Large intestine (tissue), 3 donors: ENCODE measurements around the gene HSF2BP. TPM values are rescaled to one million over a fixed set of nuclear protein-coding genes. Genes with fewer than 3 reads are reported as not detected.
"Not testable (repeated sequence)": the region's sequence is repeated elsewhere in the genome, so short reads cannot be mapped to it uniquely, and the experiment has no call there.

Experiments
- DNase-seq, 2 donors: peaks; one replicate each; pipeline versions ENCODE4 v3.0.0 to v3.0.0-alpha.2; 2013
- H3K27ac ChIP-seq: one replicate; pipeline ENCODE4 v1.5.1; 2013; ENCODE audit warnings: low read length
- H3K27me3 ChIP-seq: 2 replicates; pipeline ENCODE4 v1.6.1; 2013; ENCODE audit warnings: low read length; ENCODE audit not compliant: control insufficient read depth, insufficient read depth
- H3K36me3 ChIP-seq: 2 replicates; pipeline ENCODE4 v1.6.1; 2013; ENCODE audit warnings: low read length; ENCODE audit not compliant: control insufficient read depth, insufficient read depth
- H3K4me1 ChIP-seq: one replicate; pipeline ENCODE4 v1.6.1; 2013; ENCODE audit warnings: low read length; ENCODE audit not compliant: control insufficient read depth, insufficient read depth
- H3K4me3 ChIP-seq: one replicate; pipeline ENCODE4 v1.5.1; 2013; ENCODE audit warnings: low read length
- H3K9me3 ChIP-seq: one replicate; pipeline ENCODE4 v1.6.1; 2013; ENCODE audit warnings: mild to moderate bottlenecking, low read depth, low read length, moderate library complexity; ENCODE audit not compliant: control insufficient read depth
- WGBS: methylation state at CpG from one replicate; pipeline ENCODE4 v1.1.5; 2013; ENCODE audit warnings: low lambda C conversion rate; ENCODE audit not compliant: insufficient coverage; 5-methylcytosine and 5-hydroxymethylcytosine counted together
- polyA plus RNA-seq: library from polyadenylated mRNA; unstranded; fragments of 120-200 nt; gene quantifications from one replicate; pipeline ENCODE4 v1.2.1, GENCODE V29; 2013

Gene HSF2BP
- polyA plus RNA-seq, 1 donor, result 0.66 TPM

- no CpG with 5 or more reads among the region's 6 CpGs for WGBS
- H3K27ac ChIP-seq, H3K27me3 ChIP-seq, H3K4me3 ChIP-seq, DNase-seq, H3K36me3 ChIP-seq, H3K4me1 ChIP-seq, H3K9me3 ChIP-seq: not testable (repeated sequence)
Observed at GRCh38 chr21:43517701-43518100, 141.6 kb downstream of the HSF2BP start.

DNA sequence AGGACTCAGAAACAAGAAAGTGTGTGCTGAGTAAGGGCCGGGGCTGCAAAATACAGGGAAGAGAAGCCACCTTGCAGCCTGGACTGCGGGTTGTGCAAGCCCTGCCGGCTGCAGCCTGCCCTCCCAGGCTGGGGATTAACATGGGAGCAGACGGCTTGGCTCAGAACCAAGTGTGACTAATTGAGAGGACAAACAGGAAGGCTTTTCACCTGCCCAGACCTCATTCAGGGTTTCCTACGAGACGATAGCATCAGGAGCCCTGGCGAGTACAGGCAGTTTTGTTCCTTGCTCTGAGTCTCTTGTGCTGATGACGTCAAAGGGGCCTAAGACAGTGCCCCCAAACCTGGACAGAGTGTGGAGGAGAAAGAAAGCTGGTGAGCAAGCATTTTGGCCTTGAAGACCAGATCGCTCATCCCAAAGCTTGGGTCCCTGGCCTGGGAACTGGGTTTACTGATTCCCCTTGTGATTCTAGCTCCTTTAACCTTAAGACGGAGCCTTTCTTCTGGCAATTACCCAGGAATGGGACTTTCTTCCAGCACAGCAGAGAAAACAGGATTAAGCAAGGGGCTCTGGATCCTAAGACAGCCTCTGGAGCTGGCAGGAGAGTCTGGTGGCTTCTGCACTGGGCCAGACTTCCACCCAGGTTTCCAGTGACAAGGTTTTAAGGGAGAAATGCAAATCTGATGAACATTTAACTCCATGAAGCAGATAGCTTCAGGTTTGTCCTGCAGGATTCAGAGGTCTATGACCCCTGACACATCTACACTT lies 142.2 kb downstream of the HSF2BP start:
- not testable (repeated sequence) for DNase-seq, H3K9me3 ChIP-seq, H3K27me3 ChIP-seq, H3K36me3 ChIP-seq, H3K4me3 ChIP-seq, H3K4me1 ChIP-seq, H3K27ac ChIP-seq
- no CpG with 5 or more reads among the region's 10 CpGs for WGBS

- DNase-seq, H3K27ac ChIP-seq, H3K36me3 ChIP-seq, H3K27me3 ChIP-seq, H3K4me3 ChIP-seq, H3K9me3 ChIP-seq, H3K4me1 ChIP-seq: not testable (repeated sequence)
- no CpG with 5 or more reads among the region's 4 CpGs for WGBS
Observed at GRCh38 chr21:43516295-43516847, 142.9 kb downstream of the HSF2BP start.

DNA sequence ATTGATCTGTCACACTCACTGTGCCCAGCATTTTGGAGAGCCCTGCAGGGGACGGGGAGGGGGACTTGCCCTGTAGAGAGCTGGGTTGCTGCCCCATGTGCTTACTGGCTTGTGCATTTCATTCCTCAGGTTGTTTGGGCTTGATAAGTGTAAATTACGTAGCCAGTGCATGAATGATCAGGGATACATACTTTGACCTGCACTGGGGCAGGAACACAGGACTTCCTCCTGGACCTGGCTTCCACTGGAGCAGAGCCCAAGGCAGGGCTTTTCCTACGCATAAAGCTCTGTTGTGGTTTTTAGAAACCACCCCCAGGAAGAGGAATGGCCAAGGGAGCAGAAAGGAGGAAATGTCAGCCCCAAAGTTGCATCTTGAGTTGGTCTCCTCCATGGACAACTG lies 144.5 kb downstream of the HSF2BP start:
- not testable (repeated sequence) for H3K27me3 ChIP-seq, H3K9me3 ChIP-seq, H3K4me1 ChIP-seq, H3K36me3 ChIP-seq, DNase-seq, H3K27ac ChIP-seq, H3K4me3 ChIP-seq
- no CpG with 5 or more reads among the region's 3 CpGs for WGBS

- H3K4me1 ChIP-seq, H3K9me3 ChIP-seq, H3K27ac ChIP-seq, H3K36me3 ChIP-seq, DNase-seq, H3K27me3 ChIP-seq, H3K4me3 ChIP-seq: not testable (repeated sequence)
- WGBS, result no CpG with 5 or more reads among the region's 3 CpGs
Observed at GRCh38 chr21:43513023-43513422, 146.3 kb downstream of the HSF2BP start.

GRCh38 chr21:43511209-43511608 lies 148.1 kb downstream of the HSF2BP start:
- not testable (repeated sequence) for DNase-seq, H3K27ac ChIP-seq, H3K36me3 ChIP-seq, H3K9me3 ChIP-seq, H3K4me3 ChIP-seq, H3K4me1 ChIP-seq, H3K27me3 ChIP-seq
- WGBS, result no CpG with 5 or more reads among the region's 4 CpGs

GRCh38 chr21:43510669-43511068 lies 148.6 kb downstream of the HSF2BP start:
- not testable (repeated sequence) for H3K36me3 ChIP-seq, H3K4me3 ChIP-seq, H3K27ac ChIP-seq, H3K9me3 ChIP-seq, H3K27me3 ChIP-seq, DNase-seq, H3K4me1 ChIP-seq
- WGBS, result no CpG with 5 or more reads among the region's 3 CpGs

- not testable (repeated sequence) for H3K4me3 ChIP-seq, H3K36me3 ChIP-seq, H3K27ac ChIP-seq, DNase-seq, H3K27me3 ChIP-seq, H3K9me3 ChIP-seq, H3K4me1 ChIP-seq
- WGBS, result no CpG with 5 or more reads among the region's 13 CpGs
Observed at GRCh38 chr21:43503892-43504291, 155.4 kb downstream of the HSF2BP start.

DNA sequence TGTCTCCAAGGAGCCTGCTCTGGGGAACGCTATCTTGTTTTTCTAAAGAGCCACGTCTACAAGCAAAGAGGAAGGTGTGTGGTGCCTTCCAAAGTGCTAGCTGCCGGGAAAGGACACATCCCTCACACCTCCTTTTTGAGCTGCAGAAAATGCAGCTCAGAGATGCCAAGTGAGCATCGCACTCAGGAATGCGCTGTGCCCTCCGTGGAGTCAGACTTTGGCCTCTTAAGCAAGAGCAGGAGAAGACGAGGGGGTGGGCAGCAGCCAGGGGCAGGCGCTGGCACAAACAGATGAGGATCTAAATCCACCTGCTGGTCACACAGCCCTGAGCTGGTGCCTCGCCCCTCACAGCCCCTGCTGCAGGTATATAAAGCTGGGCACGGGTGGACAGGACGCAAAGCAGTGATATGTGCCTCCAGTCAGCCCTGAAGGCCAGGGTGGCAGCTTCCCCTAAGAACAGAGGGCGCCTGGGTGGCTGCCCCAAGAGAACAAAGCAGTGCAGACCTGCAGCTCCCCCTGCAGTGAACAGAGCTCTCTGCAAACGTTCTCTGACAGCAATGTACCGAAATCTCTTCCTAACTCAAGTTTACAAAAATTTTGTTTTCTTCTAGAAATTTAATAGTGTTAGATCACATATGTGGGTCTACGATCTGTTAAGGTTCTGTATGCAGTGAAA lies 156.1 kb downstream of the HSF2BP start:
- H3K4me1 ChIP-seq, DNase-seq, H3K27me3 ChIP-seq, H3K4me3 ChIP-seq, H3K9me3 ChIP-seq, H3K27ac ChIP-seq, H3K36me3 ChIP-seq: not testable (repeated sequence)
- no CpG with 5 or more reads among the region's 15 CpGs for WGBS

GRCh38 chr21:43502407-43503071 lies 156.7 kb downstream of the HSF2BP start:
- not testable (repeated sequence) for H3K27me3 ChIP-seq, DNase-seq, H3K36me3 ChIP-seq, H3K9me3 ChIP-seq, H3K4me1 ChIP-seq, H3K27ac ChIP-seq, H3K4me3 ChIP-seq
- no CpG with 5 or more reads among the region's 23 CpGs for WGBS
